ENCODE data around the gene CNTNAP2.

CNTNAP2 gene

DNA sequence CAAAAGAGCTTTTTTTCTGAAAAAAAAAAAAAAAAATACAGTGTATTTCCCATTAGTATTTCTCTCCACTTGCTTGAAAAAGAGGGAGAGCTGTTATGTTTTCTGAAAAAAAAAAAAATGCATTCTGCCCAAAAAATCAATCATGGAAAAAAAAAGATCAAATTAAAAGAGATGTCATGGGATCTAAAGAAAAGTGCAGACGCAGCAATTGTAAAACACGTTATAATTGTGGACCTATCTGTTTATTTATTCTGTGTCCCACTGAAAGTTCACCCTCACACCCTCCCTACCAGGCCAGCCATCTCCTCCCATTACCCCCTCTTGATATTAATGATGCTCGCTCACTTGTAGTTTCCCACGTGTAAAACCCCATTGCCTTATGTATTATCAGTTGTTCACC, 1800.0 kb downstream of the CNTNAP2 start:
- Histone ChIP-seq H3K36me3 (ENCODE audit: control insufficient read depth, insufficient read depth, low read length) (no peaks in the 10 kb centered on the region), H3K4me3 (ENCODE audit: extremely low read depth, insufficient read depth, low read length, poor library complexity, severe bottlenecking) (no peak overlapping the region), H3K4me1 (ENCODE audit: control insufficient read depth, insufficient read depth, low read length, poor library complexity, severe bottlenecking) (no peaks in the 10 kb centered on the region), H3K27ac (ENCODE audit: low read depth, low read length, severe bottlenecking) (no peak overlapping the region), H3K9me3 (ENCODE audit: control insufficient read depth, low read length) (no peaks in the 10 kb centered on the region)
- WGBS, 2 experiments (ENCODE audit: insufficient coverage in 2 of 2): 75 to 94% methylated on average over 2 of the region's 4 CpGs

DNA sequence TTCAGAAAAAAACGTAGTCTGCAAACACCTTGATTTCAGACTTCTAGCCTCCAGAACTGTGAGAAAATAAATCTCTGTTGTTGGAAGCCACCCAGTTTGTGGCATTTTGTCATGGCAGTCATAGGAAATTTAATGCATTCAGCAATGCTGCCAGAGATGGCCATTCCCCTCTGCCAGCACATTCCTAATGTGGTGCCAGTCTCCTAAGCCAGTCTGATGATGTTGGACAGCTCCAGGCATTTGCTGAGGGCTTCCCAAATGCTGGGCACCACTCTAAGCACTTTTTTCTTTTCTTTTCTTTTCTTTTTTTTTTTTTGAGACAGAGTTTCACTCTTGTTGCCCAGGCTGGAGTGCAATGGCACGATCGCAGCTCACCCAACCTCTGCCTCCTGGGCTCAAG, 1807.2 kb downstream of the CNTNAP2 start:
- Histone ChIP-seq H3K27ac (ENCODE audit: low read depth, low read length, severe bottlenecking) (no peak overlapping the region), H3K9me3 (ENCODE audit: control insufficient read depth, low read length) (no peaks in the 10 kb centered on the region), H3K36me3 (ENCODE audit: control insufficient read depth, insufficient read depth, low read length) (no peaks in the 10 kb centered on the region), H3K4me3 (ENCODE audit: extremely low read depth, insufficient read depth, low read length, poor library complexity, severe bottlenecking) (no peak overlapping the region), H3K4me1 (ENCODE audit: control insufficient read depth, insufficient read depth, low read length, poor library complexity, severe bottlenecking) (no peaks in the 10 kb centered on the region)
- 89 to 94% methylated on average over 3 of the region's 3 CpGs for WGBS, 2 experiments (ENCODE audit: insufficient coverage in 2 of 2)

DNA sequence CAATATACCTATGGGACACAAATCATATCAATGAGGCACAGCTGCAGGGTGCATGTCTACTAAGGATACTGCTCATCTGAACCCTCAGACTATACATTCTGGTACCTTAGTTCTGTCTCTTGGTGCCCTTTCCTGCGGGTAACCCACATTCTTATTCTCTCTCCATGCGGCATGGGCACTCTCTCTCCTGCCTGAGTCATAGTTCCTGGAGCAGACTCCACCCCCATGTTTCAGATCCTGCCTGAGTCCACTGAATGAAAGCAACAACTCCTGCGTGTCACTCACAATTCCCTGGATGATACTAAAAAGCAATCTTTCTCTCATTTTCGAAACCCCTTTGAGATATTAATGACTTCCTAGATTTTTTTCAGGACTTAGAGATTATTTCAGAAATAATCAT, 1820.8 kb downstream of the CNTNAP2 start:
- Histone ChIP-seq H3K9me3 (ENCODE audit: control insufficient read depth, low read length) (no peaks in the 10 kb centered on the region), H3K4me1 (ENCODE audit: control insufficient read depth, insufficient read depth, low read length, poor library complexity, severe bottlenecking) (no peaks in the 10 kb centered on the region), H3K27ac (ENCODE audit: low read depth, low read length, severe bottlenecking) (no peak overlapping the region), H3K4me3 (ENCODE audit: extremely low read depth, insufficient read depth, low read length, poor library complexity, severe bottlenecking) (no peak overlapping the region), H3K36me3 (ENCODE audit: control insufficient read depth, insufficient read depth, low read length) (no peaks in the 10 kb centered on the region)
- WGBS, 2 experiments (ENCODE audit: insufficient coverage in 2 of 2): 76 to 89% methylated on average over 2 to 3 of the region's 4 CpGs

DNA sequence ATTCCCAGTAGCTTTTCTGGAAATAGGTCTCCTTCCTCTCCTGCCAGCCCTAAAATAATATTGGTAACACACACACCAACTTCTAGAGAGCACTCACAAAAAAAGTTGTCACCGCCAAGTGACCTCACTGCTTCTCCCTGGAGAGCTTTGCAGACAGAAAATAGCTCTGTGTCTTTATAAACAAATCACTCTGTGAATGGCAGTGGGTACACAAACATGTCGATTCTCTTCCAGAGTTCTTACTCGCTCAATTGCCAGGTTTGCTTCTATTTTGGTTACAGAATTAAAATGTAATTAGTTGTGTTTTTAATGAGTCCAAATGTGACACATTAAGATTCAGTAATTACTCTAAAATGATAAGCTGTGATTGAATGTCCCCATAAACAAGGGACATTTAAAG, 1824.8 kb downstream of the CNTNAP2 start:
- H3K4me1 ChIP-seq (ENCODE audit: control insufficient read depth, insufficient read depth, low read length, poor library complexity, severe bottlenecking): no peaks in the 10 kb centered on the region
- H3K36me3 ChIP-seq (ENCODE audit: control insufficient read depth, insufficient read depth, low read length): no peaks in the 10 kb centered on the region
- no peaks in the 10 kb centered on the region for H3K9me3 ChIP-seq (ENCODE audit: control insufficient read depth, low read length)
- H3K4me3 ChIP-seq (ENCODE audit: extremely low read depth, insufficient read depth, low read length, poor library complexity, severe bottlenecking): no peak overlapping the region
- no peak overlapping the region for H3K27ac ChIP-seq (ENCODE audit: low read depth, low read length, severe bottlenecking)
- 100% methylated on average over 1 to 3 of the region's 3 CpGs for WGBS, 2 experiments (ENCODE audit: insufficient coverage in 2 of 2)

DNA sequence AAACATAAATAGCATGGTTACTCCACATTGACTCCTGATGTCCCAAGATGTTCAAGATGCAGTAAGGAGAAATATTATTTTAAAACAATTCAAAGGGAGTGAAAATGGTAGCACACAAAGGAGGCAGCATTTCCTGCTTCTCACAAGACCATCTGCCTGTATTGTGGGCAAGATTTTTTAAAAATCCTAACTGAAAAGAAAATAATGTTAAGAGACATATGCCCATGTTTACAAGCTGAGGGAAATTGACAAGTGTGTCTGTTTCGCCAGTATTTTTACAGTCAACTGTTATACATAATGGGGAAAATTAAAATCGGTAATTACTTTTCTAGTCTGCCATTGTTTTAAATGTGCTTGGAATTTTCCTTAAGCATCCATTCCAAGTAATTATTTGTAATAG, 1827.7 kb downstream of the CNTNAP2 start:
- H3K27ac ChIP-seq (ENCODE audit: low read depth, low read length, severe bottlenecking): no peak overlapping the region
- H3K4me1 ChIP-seq (ENCODE audit: control insufficient read depth, insufficient read depth, low read length, poor library complexity, severe bottlenecking): no peaks in the 10 kb centered on the region
- WGBS, 2 experiments (ENCODE audit: insufficient coverage in 2 of 2): no CpG with 5 or more reads among the region's 2 CpGs
- no peaks in the 10 kb centered on the region for H3K9me3 ChIP-seq (ENCODE audit: control insufficient read depth, low read length)
- no peaks in the 10 kb centered on the region for H3K36me3 ChIP-seq (ENCODE audit: control insufficient read depth, insufficient read depth, low read length)
- no peak overlapping the region for H3K4me3 ChIP-seq (ENCODE audit: extremely low read depth, insufficient read depth, low read length, poor library complexity, severe bottlenecking)

DNA sequence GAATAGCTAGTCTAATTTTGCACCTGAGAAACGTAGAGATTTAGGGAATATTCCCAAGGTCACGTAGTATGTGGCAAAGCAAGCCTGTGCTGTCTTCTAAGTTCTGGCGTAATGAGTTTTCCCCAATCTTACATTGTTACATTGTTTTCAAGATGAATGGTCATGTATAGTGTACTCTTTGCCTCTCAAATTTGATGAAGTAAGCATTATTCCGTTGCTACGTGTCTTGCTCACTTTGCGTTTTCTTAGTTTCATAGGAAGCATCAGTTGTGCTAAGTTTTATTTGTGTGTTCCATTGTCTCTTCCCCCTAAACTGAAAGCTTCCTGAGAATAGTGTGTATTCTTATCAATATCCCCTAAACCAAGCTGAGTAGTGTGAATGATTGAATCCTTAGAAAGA, 1836.3 kb downstream of the CNTNAP2 start:
- WGBS, 2 experiments (ENCODE audit: insufficient coverage in 2 of 2): 94 to 98% methylated on average over 2 to 5 of the region's 6 CpGs
- Histone ChIP-seq H3K27ac (ENCODE audit: low read depth, low read length, severe bottlenecking) (no peak overlapping the region), H3K9me3 (ENCODE audit: control insufficient read depth, low read length) (no peaks in the 10 kb centered on the region), H3K4me3 (ENCODE audit: extremely low read depth, insufficient read depth, low read length, poor library complexity, severe bottlenecking) (no peak overlapping the region), H3K4me1 (ENCODE audit: control insufficient read depth, insufficient read depth, low read length, poor library complexity, severe bottlenecking) (no peaks in the 10 kb centered on the region), H3K36me3 (ENCODE audit: control insufficient read depth, insufficient read depth, low read length) (no peaks in the 10 kb centered on the region)

DNA sequence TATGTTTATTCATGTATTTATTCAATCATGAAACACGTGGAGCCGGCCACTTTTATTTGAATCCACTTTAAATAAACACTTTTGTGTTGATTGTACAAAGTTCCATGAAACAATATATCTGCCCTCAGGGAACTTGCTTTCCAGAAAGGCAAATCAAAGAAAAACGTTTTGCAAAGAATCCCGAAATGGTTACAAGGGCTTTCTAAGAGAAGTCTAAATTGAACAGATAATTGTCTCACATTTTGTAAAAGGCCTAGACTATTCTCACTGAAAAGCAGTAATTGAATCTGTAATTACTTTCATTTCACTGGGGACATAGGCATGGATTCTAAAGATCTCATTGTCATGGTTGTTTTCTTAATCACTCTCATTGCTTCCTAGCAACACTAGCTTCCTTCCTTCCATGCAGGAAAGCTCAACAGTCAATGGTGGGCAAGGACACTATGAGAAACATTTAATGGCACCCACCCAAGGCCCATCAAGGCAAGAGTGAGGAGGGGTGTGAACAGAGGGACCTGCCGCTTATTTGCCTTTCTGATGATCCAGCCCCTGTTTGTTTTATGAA, 1851.5 kb downstream of the CNTNAP2 start:
- H3K9me3 ChIP-seq (ENCODE audit: control insufficient read depth, low read length): no peaks in the 10 kb centered on the region
- H3K36me3 ChIP-seq (ENCODE audit: control insufficient read depth, insufficient read depth, low read length): no peaks in the 10 kb centered on the region
- H3K4me3 ChIP-seq (ENCODE audit: extremely low read depth, insufficient read depth, low read length, poor library complexity, severe bottlenecking): no peak overlapping the region
- no peaks in the 10 kb centered on the region for H3K4me1 ChIP-seq (ENCODE audit: control insufficient read depth, insufficient read depth, low read length, poor library complexity, severe bottlenecking)
- H3K27ac ChIP-seq (ENCODE audit: low read depth, low read length, severe bottlenecking): no peak overlapping the region
- WGBS, 2 experiments (ENCODE audit: insufficient coverage in 2 of 2): 89 to 90% methylated on average over 1 to 3 of the region's 5 CpGs

DNA sequence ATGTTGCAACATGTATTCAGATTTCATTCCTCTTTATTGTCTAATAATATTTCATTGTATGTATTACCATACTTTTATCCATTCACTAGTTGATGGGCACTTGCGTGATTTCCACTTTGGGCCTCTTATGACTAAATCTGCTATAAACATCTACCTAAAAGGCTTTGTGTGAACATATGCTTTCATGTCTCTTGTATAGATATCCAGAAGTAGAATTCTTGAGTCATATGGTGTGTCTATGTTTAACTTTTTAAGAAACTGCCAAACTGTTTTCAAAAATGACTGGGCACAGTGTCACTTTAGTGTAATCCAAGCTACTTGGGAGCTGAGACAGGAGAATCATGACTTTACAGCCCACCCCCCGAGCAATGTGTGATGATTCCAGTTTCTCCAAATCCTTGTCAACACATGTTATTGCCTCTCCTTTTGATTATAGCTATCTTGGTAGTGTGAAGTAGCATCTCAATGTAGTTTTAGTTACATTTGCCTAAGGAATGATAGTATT, 1855.1 kb downstream of the CNTNAP2 start:
- 80% methylated on average over 1 of the region's 2 CpGs; no CpG with 5 or more reads in 1 of the 2 experiments for WGBS, 2 experiments (ENCODE audit: insufficient coverage in 2 of 2)
- H3K4me1 ChIP-seq (ENCODE audit: control insufficient read depth, insufficient read depth, low read length, poor library complexity, severe bottlenecking): no peaks in the 10 kb centered on the region
- no peaks in the 10 kb centered on the region for H3K36me3 ChIP-seq (ENCODE audit: control insufficient read depth, insufficient read depth, low read length)
- no peak overlapping the region for H3K27ac ChIP-seq (ENCODE audit: low read depth, low read length, severe bottlenecking)
- no peaks in the 10 kb centered on the region for H3K9me3 ChIP-seq (ENCODE audit: control insufficient read depth, low read length)
- no peak overlapping the region for H3K4me3 ChIP-seq (ENCODE audit: extremely low read depth, insufficient read depth, low read length, poor library complexity, severe bottlenecking)

DNA sequence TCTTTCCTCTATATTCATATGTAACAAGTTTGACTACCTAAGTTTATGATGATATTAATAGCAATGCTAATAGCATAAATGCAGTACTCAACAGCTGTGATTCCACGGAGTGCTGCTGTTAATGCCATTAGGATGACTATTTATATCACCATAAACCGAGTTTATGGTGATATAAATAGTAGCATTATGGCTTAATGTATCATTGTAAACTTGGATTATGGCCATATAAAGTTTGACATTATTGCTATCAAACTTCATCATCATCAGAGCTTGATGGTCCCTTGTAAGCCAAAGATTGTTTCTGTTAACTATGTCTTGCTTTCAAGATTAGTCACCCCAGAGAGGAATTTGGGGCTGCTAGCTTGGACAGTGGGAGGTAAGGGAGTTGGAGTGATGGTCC, 1861.6 kb downstream of the CNTNAP2 start:
- no peaks in the 10 kb centered on the region for H3K9me3 ChIP-seq (ENCODE audit: control insufficient read depth, low read length)
- WGBS, 2 experiments (ENCODE audit: insufficient coverage in 2 of 2): no CpG with 5 or more reads among the region's 2 CpGs
- no peak overlapping the region for H3K4me3 ChIP-seq (ENCODE audit: extremely low read depth, insufficient read depth, low read length, poor library complexity, severe bottlenecking)
- H3K4me1 ChIP-seq (ENCODE audit: control insufficient read depth, insufficient read depth, low read length, poor library complexity, severe bottlenecking): no peaks in the 10 kb centered on the region
- H3K36me3 ChIP-seq (ENCODE audit: control insufficient read depth, insufficient read depth, low read length): no peaks in the 10 kb centered on the region
- H3K27ac ChIP-seq (ENCODE audit: low read depth, low read length, severe bottlenecking): no peak overlapping the region

DNA sequence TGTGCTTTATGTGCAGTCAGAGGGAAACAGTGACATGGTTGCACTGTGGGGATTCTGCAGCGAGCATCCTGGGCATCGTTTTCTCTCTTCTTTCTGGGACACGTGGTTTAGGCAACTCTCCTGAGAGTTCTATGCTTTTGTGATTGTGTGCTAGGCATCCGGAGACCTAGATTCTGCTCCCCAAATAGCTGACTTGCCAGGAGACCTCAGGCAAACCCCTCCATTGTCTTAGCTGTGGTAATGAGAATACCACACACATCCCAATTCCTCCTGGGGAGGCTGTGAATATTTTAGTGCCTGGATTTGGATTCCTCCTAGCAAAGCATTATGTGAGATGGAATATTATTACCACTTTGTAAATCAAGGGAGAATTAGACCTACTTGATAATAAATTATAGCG, 1862.0 kb downstream of the CNTNAP2 start:
- 20 to 100% methylated on average over 1 of the region's 5 CpGs for WGBS, 2 experiments (ENCODE audit: insufficient coverage in 2 of 2)
- no peaks in the 10 kb centered on the region for H3K9me3 ChIP-seq (ENCODE audit: control insufficient read depth, low read length)
- no peaks in the 10 kb centered on the region for H3K4me1 ChIP-seq (ENCODE audit: control insufficient read depth, insufficient read depth, low read length, poor library complexity, severe bottlenecking)
- H3K36me3 ChIP-seq (ENCODE audit: control insufficient read depth, insufficient read depth, low read length): no peaks in the 10 kb centered on the region
- no peak overlapping the region for H3K27ac ChIP-seq (ENCODE audit: low read depth, low read length, severe bottlenecking)
- H3K4me3 ChIP-seq (ENCODE audit: extremely low read depth, insufficient read depth, low read length, poor library complexity, severe bottlenecking): no peak overlapping the region

DNA sequence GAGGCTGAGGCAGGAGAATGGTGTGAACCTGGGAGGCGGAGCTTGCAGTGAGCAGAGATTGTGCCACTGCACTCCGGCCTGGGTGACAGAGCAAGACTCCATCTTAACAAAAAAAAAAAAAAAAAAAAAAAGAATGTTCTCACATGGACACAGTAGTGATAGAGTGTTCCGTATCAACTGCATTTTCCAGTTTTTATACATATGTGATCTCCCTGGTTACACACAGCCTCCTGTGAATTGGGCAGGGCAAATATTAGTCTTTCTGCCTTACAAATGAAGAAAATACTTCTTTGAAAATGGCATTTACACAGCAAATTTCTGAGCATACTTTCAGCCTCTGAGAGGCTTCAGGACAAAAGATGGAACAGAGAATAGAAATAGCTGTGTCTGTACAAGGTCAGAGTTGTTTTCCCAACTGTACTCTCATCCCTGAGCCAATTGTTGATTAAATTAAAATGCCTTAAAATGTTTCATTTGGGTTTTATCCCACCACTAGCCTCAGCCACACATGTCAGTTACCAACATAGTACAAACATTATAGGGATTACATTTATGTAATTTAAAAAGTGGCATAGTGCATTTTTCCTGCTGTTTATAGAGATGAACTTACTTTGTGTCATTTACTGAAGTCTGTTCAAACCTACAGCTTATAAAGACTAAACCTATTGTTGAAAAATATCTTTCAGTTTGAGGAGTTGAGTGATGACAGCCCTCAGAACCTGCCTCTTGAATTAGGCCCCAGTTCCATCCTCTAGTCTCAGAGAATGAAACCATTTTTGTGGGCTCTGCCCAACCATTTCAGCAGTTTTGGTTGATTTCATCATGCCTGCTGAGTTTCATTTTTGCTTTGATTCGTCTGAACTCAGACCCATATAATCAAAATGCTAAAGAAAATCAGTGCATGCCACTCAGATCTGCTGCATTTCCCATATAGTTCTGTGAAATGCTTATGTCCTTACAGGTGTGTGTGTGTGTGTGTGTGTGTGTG, 1864.5 kb downstream of the CNTNAP2 start:
- Histone ChIP-seq H3K27ac (ENCODE audit: low read depth, low read length, severe bottlenecking) (no peak overlapping the region), H3K4me3 (ENCODE audit: extremely low read depth, insufficient read depth, low read length, poor library complexity, severe bottlenecking) (no peak overlapping the region), H3K36me3 (ENCODE audit: control insufficient read depth, insufficient read depth, low read length) (no peaks in the 10 kb centered on the region), H3K9me3 (ENCODE audit: control insufficient read depth, low read length) (no peaks in the 10 kb centered on the region), H3K4me1 (ENCODE audit: control insufficient read depth, insufficient read depth, low read length, poor library complexity, severe bottlenecking) (no peaks in the 10 kb centered on the region)
- WGBS, 2 experiments (ENCODE audit: insufficient coverage in 2 of 2): no CpG with 5 or more reads among the region's 4 CpGs
